MM.1S (cell line): ENCODE results near the gene ATF7IP2.

Experiments
- CTCF ChIP-seq: fragments of 300-600 bp; sonication (generic); IDR thresholded peaks from 2 replicates; pipeline ENCODE4 v1.5.1; 2016; ENCODE audit warnings: antibody characterized with exemption, low read length, mixed read lengths
- EZH2 ChIP-seq: fragments of 300-600 bp; sonication (generic); optimal IDR thresholded peaks from 2 replicates; pipeline ENCODE3; 2017; ENCODE audit warnings: low read depth, mild to moderate bottlenecking, antibody characterized with exemption, low read length, mixed read lengths

GRCh38 chr16:10388988-10389387 is 3.1 kb downstream of the ATF7IP2 start:
- TF ChIP-seq CTCF (no peak), EZH2 (no peak)
